B cell (primary cell): ENCODE data around the gene LYRM9.

Experiments used
- EZH2 ChIP-seq: IDR thresholded peaks from 2 replicates; pipeline ENCODE4 v1.6.1; 2012; ENCODE audit warnings: borderline replicate concordance, low read depth, mild to moderate bottlenecking, moderate library complexity, low read length; ENCODE audit not compliant: insufficient read depth, poor library complexity, severe bottlenecking
- TF ChIP-seq, protein P1 (sequence below): fragments of 200-600 bp; IDR thresholded peaks from one replicate; pipeline ENCODE4 v1.8.0; 2022; ENCODE audit warnings: antibody characterized with exemption, mild to moderate bottlenecking

DNA sequence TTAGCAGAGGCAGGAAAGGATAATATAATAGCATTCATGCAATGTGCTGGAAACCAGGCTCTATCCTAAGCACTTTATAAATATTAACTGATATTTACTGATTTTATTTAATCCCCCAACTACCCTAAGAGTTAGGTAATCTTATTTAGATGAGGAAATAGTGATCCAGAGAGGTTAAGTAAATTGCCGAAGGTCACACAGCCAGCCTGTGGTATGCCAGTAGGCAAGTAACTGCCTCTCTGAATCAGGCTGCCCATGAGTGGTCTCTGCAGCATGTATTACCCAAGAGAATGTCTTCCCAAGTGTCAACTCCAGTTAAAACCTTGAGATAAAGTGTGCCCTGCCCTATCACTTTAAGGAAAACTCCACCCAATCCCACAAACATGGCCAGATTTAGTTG, 25.3 kb upstream of the LYRM9 start:
- TF ChIP-seq, protein P1, sequence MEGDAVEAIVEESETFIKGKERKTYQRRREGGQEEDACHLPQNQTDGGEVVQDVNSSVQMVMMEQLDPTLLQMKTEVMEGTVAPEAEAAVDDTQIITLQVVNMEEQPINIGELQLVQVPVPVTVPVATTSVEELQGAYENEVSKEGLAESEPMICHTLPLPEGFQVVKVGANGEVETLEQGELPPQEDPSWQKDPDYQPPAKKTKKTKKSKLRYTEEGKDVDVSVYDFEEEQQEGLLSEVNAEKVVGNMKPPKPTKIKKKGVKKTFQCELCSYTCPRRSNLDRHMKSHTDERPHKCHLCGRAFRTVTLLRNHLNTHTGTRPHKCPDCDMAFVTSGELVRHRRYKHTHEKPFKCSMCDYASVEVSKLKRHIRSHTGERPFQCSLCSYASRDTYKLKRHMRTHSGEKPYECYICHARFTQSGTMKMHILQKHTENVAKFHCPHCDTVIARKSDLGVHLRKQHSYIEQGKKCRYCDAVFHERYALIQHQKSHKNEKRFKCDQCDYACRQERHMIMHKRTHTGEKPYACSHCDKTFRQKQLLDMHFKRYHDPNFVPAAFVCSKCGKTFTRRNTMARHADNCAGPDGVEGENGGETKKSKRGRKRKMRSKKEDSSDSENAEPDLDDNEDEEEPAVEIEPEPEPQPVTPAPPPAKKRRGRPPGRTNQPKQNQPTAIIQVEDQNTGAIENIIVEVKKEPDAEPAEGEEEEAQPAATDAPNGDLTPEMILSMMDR = no peak
- no peak for TF ChIP-seq EZH2
